Measurements from ENCODE around the gene SHD.

DNA sequence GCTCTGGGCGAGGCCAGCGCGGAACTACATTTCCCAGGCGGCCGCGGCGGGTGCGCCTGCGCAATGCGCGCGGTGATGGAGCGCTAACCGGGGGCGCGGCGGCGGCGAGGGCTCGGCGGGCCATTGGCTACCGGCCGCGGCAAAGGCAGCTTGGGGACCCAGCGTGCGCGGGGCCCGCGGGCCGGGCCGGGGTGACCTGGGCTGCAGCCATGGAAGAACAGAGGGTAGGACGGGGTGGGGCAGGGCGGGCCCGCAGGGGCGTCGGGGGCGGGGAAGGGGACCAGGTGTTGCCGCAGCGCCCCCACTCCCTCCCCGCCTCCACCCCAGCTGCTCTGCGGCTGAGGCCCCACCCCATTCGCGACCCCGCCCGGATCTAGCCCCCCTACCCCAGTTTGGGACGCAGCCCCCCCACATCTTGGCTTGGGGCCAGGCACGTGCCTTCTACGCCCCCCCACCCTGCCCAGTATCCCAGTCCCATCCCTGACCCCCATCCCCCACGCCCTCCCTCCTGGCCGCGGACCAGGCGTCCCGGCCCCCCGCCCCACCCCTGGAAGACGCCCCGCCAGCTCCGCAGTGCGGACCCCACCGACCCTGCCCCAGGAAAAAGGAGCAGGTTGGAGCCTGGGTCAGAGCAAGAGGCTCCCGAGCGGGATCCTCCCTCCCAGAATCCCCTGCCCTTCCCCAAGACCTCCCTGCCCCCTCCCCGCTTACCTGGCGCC lies 25.6 kb downstream of the SHD start, which contains the start of gene FSD1:
- TF ChIP-seq EZH2 (IDR thresholded peaks at IDR 0.05; ENCODE audit: low read depth) = no peak
- TF ChIP-seq, protein P1, sequence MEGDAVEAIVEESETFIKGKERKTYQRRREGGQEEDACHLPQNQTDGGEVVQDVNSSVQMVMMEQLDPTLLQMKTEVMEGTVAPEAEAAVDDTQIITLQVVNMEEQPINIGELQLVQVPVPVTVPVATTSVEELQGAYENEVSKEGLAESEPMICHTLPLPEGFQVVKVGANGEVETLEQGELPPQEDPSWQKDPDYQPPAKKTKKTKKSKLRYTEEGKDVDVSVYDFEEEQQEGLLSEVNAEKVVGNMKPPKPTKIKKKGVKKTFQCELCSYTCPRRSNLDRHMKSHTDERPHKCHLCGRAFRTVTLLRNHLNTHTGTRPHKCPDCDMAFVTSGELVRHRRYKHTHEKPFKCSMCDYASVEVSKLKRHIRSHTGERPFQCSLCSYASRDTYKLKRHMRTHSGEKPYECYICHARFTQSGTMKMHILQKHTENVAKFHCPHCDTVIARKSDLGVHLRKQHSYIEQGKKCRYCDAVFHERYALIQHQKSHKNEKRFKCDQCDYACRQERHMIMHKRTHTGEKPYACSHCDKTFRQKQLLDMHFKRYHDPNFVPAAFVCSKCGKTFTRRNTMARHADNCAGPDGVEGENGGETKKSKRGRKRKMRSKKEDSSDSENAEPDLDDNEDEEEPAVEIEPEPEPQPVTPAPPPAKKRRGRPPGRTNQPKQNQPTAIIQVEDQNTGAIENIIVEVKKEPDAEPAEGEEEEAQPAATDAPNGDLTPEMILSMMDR (conservative IDR thresholded peaks at IDR 0.05) = no peak
